ENCODE measurements around the gene LGALS3BP. TPM values are rescaled to one million over a fixed set of nuclear protein-coding genes. Genes with fewer than 3 reads are reported as not detected.

The LGALS3BP gene
- total and polyA plus RNA-seq, 4 donors = 66.0 to 224 (median 79.2) TPM

GRCh38 chr17:79020631-79021301 is 41.0 kb upstream of the LGALS3BP start:
- WGBS = 59% methylated on average over 2 of the region's 2 CpGs
- TF ChIP-seq, protein P1, sequence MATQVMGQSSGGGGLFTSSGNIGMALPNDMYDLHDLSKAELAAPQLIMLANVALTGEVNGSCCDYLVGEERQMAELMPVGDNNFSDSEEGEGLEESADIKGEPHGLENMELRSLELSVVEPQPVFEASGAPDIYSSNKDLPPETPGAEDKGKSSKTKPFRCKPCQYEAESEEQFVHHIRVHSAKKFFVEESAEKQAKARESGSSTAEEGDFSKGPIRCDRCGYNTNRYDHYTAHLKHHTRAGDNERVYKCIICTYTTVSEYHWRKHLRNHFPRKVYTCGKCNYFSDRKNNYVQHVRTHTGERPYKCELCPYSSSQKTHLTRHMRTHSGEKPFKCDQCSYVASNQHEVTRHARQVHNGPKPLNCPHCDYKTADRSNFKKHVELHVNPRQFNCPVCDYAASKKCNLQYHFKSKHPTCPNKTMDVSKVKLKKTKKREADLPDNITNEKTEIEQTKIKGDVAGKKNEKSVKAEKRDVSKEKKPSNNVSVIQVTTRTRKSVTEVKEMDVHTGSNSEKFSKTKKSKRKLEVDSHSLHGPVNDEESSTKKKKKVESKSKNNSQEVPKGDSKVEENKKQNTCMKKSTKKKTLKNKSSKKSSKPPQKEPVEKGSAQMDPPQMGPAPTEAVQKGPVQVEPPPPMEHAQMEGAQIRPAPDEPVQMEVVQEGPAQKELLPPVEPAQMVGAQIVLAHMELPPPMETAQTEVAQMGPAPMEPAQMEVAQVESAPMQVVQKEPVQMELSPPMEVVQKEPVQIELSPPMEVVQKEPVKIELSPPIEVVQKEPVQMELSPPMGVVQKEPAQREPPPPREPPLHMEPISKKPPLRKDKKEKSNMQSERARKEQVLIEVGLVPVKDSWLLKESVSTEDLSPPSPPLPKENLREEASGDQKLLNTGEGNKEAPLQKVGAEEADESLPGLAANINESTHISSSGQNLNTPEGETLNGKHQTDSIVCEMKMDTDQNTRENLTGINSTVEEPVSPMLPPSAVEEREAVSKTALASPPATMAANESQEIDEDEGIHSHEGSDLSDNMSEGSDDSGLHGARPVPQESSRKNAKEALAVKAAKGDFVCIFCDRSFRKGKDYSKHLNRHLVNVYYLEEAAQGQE (IDR thresholded peaks at IDR 0.05) = no peak
- TF ChIP-seq TAF1 (conservative IDR thresholded peaks at IDR 0.05) (no peak), HNF4G (IDR thresholded peaks at IDR 0.05) (no peak), FOXA1 (IDR thresholded peaks at IDR 0.05) (no peak), JUND (IDR thresholded peaks at IDR 0.05) (no peak), SP1 (IDR thresholded peaks at IDR 0.05) (no peak), GABPA (IDR thresholded peaks at IDR 0.05 in 1 of 2, conservative IDR thresholded peaks at IDR 0.05 in 1 of 2) (no peak), RXRA (IDR thresholded peaks at IDR 0.05) (no peak), RAD21 (IDR thresholded peaks at IDR 0.05) (no peak), NR2F2 (IDR thresholded peaks at IDR 0.05) (no peak), FOXA2 (IDR thresholded peaks at IDR 0.05) (no peak), EGR1 (IDR thresholded peaks at IDR 0.05; ENCODE audit: low read depth in 2 of 2) (no peak), CTCF (IDR thresholded peaks at IDR 0.05; ENCODE audit: low read depth, low read length, missing input control) (no peak), YY1 (IDR thresholded peaks at IDR 0.05) (no peak)
- TF ChIP-seq, protein P2, sequence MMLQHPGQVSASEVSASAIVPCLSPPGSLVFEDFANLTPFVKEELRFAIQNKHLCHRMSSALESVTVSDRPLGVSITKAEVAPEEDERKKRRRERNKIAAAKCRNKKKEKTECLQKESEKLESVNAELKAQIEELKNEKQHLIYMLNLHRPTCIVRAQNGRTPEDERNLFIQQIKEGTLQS (IDR thresholded peaks at IDR 0.05) = no peak
- TF ChIP-seq, protein P3, sequence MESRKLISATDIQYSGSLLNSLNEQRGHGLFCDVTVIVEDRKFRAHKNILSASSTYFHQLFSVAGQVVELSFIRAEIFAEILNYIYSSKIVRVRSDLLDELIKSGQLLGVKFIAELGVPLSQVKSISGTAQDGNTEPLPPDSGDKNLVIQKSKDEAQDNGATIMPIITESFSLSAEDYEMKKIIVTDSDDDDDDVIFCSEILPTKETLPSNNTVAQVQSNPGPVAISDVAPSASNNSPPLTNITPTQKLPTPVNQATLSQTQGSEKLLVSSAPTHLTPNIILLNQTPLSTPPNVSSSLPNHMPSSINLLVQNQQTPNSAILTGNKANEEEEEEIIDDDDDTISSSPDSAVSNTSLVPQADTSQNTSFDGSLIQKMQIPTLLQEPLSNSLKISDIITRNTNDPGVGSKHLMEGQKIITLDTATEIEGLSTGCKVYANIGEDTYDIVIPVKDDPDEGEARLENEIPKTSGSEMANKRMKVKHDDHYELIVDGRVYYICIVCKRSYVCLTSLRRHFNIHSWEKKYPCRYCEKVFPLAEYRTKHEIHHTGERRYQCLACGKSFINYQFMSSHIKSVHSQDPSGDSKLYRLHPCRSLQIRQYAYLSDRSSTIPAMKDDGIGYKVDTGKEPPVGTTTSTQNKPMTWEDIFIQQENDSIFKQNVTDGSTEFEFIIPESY (IDR thresholded peaks at IDR 0.05) = no peak
- TF ChIP-seq, protein P4, sequence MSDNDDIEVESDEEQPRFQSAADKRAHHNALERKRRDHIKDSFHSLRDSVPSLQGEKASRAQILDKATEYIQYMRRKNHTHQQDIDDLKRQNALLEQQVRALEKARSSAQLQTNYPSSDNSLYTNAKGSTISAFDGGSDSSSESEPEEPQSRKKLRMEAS (IDR thresholded peaks at IDR 0.05) = no peak
- Histone ChIP-seq H3K4me3 (ENCODE audit: low read depth in 1 of 3, low read length in 3 of 3) (no peak overlapping the region), H3K9me3 (ENCODE audit: control insufficient read depth in 4 of 4, low read length in 3 of 4) (no peaks in the 10 kb centered on the region), H3K9ac (ENCODE audit: low read depth in 1 of 2, low read length in 2 of 2) (no peak overlapping the region), H3K27me3 (ENCODE audit: control insufficient read depth in 4 of 4, insufficient read depth in 4 of 4, low read length in 3 of 4) (peaks cover 0 to 7% (median 0%) of the 10 kb centered on the region in 4 donors), H3K4me1 (ENCODE audit: control insufficient read depth in 4 of 4, insufficient read depth in 4 of 4, low read length in 3 of 4) (peaks cover 0 to 4% (median 0%) of the 10 kb centered on the region in 4 donors), H3K27ac (ENCODE audit: low read depth in 1 of 2, low read length in 2 of 2) (peak overlapping the region; percentile 77 to 83), H3K36me3 (ENCODE audit: control insufficient read depth in 4 of 4, insufficient read depth in 3 of 4, low read depth in 1 of 4, low read length in 3 of 4) (no peaks in the 10 kb centered on the region)
- no peak for DNase-seq (ENCODE audit: low spot score)
